ENCODE results near the gene HM13.
"Not testable (repeated sequence)": the region's sequence is repeated elsewhere in the genome, so short reads cannot be mapped to it uniquely, and the experiment has no call there.

Gene HM13

DNA sequence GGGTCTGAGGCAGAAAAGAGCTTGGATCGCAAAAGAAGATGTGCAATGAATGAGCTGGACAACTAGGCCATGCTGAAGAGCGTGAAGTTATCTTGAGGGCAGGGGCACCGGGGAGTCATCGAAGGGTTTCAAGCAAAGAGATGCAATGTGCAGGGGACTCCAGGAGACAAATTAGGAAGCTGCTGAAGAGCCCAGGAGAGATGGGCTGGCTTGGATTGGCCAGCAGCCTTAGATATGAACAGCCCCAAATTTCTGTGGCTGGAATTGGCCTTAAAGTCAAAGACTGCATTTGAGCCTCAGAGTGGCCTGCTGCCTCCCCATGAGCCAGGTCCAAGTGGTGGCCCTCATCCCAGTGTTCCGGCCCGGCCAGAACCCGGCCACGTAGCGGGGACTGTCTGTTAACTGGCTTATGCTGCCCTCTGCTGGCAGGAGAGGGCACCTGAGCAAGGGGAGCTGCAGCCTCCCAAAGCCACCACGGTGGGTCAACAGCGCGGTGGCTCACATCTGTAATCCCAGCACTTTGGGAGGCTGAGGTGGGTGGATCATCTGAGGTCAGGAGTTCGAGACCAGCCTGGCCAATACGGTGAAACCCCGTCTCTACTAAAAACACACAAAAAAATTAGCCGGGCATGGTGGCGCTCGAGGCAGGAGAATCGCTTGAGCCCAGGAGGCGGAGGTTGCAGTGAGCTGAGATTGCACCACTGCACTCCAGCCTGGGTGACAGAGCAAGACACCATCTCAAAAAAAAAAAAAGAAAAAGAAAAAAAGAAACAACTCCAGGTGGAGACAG is 11.2 kb upstream of the HM13 start:
- DNase-seq, result peak; percentile 62

- no peak for DNase-seq
Measured at GRCh38 chr20:31505903-31506302, 8.3 kb upstream of the HM13 start.

- no peak for DNase-seq
Measured at GRCh38 chr20:31508517-31509244, 5.6 kb upstream of the HM13 start.

GRCh38 chr20:31515072-31515774 is 981 bp downstream of the HM13 start:
- no peak for DNase-seq

DNA sequence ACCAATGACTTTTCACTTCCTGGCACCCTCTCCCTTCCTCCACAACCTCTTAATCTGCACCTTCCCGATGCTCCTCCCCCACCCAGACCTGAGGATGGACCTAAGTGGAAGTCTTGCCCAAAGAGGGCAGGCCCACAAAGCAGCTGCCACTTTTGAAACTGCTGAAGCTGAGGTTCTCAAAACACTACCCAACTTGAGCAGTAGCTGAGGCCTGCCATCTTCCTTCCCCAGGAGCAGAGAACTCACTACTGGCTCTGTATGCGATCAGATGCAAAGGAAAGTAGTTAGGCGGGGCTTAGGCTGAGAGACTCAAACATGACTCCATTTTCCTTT is 1.5 kb downstream of the HM13 start:
- no peak for DNase-seq

GRCh38 chr20:31516166-31516565 is 1.9 kb downstream of the HM13 start:
- DNase-seq, result no peak

DNA sequence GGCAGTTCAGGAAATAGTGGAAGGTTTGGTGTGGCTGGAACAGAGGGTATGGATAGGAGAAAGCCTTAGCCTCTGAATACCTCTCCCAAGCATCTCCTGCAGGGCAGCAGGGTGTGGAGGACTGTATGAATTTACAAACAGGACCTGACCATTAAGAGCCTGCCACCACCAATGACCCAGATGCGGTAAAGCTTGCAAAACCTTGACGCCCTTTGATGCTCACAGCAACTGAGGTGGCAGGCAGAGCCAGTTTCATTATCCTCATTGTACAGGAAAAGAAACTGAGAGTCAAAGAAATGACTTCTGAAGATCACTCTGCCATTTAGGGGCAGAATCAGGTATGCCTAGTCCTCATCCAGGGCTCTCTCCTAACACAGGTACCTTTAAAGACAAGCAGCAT is 2.4 kb downstream of the HM13 start:
- DNase-seq, result no peak

DNA sequence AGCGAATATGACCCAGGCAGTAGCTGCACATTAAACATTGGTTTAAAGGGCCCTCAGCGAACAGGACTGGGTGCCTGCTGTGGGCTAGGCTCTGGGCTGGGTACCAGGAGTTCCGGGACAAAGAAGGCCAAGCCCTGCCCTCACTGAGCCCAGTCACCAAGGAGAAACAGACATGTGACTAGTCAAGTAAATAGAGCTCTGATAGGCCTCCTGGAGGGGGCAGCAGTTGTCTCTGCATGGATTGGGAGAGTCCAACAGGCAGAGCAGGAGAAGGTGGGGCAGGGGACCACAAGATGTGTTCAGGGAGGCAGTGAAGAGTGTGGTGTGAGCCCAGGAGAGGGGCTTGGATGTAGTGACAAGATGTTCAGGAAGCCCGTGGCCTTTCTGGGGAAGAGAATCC is 3.1 kb downstream of the HM13 start:
- peak; percentile 53 for DNase-seq

DNA sequence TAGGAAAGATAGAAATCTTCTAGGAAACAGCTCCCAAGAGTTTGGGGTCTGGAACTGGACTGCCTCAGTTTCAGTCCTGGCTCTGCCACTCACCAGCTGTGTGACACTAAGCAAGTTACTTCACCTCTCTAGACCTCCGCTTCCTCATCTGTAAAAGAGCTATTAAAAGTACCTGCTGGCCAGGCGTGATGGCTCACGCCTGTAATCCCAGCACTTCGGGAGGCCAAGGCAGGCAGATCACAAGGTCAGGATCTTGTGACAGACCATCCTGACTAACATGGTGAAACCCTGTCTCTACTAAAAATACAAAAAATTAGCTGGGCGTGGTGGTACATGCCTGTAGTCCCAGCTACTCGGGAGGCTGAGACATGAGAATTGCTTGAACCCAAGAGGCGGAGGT is 7.0 kb downstream of the HM13 start:
- DNase-seq, result not testable (repeated sequence)

GRCh38 chr20:31522731-31523130 is 8.5 kb downstream of the HM13 start:
- DNase-seq, result no peak

- DNase-seq, result no peak
Measured at GRCh38 chr20:31523361-31524283, 9.4 kb downstream of the HM13 start.

DNA sequence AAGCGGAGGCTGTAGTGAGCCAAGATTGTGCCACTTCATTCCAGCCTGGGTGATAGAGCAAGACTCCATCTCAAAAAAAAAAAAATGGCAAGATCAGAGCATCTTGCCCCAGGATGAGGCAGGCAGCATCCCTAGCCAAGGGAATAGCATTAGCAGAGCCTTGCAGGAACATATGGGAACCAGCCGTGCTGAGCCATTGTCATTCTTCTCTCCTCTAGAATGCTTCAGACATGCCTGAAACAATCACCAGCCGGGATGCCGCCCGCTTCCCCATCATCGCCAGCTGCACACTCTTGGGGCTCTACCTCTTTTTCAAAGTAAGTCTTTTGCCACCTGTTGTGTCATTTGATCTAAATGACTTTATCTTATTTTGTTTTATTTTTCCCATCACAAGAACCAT is 13.0 kb downstream of the HM13 start:
- DNase-seq, result no peak

- DNase-seq, result no peak
Measured at GRCh38 chr20:31535298-31535697, 21.1 kb downstream of the HM13 start.

GRCh38 chr20:31536575-31536974 is 22.3 kb downstream of the HM13 start:
- no peak for DNase-seq

GRCh38 chr20:31537116-31537871 is 23.1 kb downstream of the HM13 start:
- DNase-seq, result no peak

GRCh38 chr20:31537890-31538289 is 23.6 kb downstream of the HM13 start:
- no peak for DNase-seq

- DNase-seq, result no peak
Measured at GRCh38 chr20:31538326-31538725, 24.1 kb downstream of the HM13 start.

GRCh38 chr20:31539636-31540035 is 25.4 kb downstream of the HM13 start:
- DNase-seq, result not testable (repeated sequence)

- no peak for DNase-seq
Measured at GRCh38 chr20:31540406-31540805, 26.2 kb downstream of the HM13 start.

- DNase-seq, result no peak
Measured at GRCh38 chr20:31542201-31542842, 28.1 kb downstream of the HM13 start.

DNA sequence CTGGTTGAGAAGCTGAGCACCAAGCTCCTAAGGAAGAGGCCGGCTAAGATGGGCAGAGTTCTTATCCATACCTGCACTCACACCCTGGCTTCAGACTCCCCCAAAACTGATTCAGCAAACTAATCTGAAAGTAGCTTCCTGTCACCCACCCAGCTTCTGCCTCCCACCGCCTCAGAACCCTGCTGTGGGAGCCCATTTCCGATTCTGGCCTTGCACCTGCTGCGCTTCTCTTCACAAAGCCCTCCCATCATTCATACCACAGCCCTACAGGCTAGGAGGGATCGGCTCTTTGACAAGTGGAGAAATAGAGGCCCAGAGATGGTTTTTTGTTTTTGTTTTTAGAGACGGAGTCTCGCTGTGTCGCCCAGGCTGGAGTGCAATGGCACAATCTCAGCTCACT is 28.7 kb downstream of the HM13 start:
- no peak for DNase-seq

All from amniotic stem cell (primary cell).